Stimulated activated CD4-positive, alpha-beta T cell treated with anti-CD3 and anti-CD28 coated beads, TNF-alpha, amount 100 ng/mL, for 1 hour (primary cell): ENCODE results near the gene FRMPD2.
"Not testable (repeated sequence)": the region's sequence is repeated elsewhere in the genome, so short reads cannot be mapped to it uniquely, and the experiment has no call there.

ENCODE experiments used
- DNase-seq, 3 donors: peaks; one replicate each; pipeline ENCODE4 v3.0.0-alpha.2; 2020; ENCODE audit warnings: low read depth in 3 of 3, low spot score in 1 of 3

The FRMPD2 gene

GRCh38 chr10:48251525-48252353 is 22.8 kb downstream of the FRMPD2 start:
- DNase-seq, result no peak

- DNase-seq, result no peak
These were observed 23.4 kb downstream of the FRMPD2 start for GRCh38 chr10:48251152-48251524.

- DNase-seq, result no peak
These were observed 24.6 kb downstream of the FRMPD2 start for GRCh38 chr10:48249763-48250351.

GRCh38 chr10:48249004-48249762 is 25.3 kb downstream of the FRMPD2 start:
- DNase-seq, result no peak

GRCh38 chr10:48248462-48248861 is 26.0 kb downstream of the FRMPD2 start:
- no peak for DNase-seq

- DNase-seq, result no peak
These were observed 26.8 kb downstream of the FRMPD2 start for GRCh38 chr10:48247680-48248079.

- no peak for DNase-seq
These were observed 28.0 kb downstream of the FRMPD2 start for GRCh38 chr10:48246501-48246900.

GRCh38 chr10:48245977-48246376 is 28.5 kb downstream of the FRMPD2 start:
- DNase-seq, result no peak

GRCh38 chr10:48243921-48244320 is 30.6 kb downstream of the FRMPD2 start:
- DNase-seq, result not testable (repeated sequence)

- no peak for DNase-seq
These were observed 31.0 kb downstream of the FRMPD2 start for GRCh38 chr10:48243487-48243886.

GRCh38 chr10:48242171-48242904 is 32.2 kb downstream of the FRMPD2 start:
- no peak for DNase-seq

GRCh38 chr10:48241332-48241731 is 33.2 kb downstream of the FRMPD2 start:
- DNase-seq, result no peak

- DNase-seq, result no peak
These were observed 34.3 kb downstream of the FRMPD2 start for GRCh38 chr10:48240196-48240595.

- DNase-seq, result no peak
These were observed 34.9 kb downstream of the FRMPD2 start for GRCh38 chr10:48239618-48240017.

GRCh38 chr10:48238826-48239520 is 35.5 kb downstream of the FRMPD2 start:
- DNase-seq, result no peak

GRCh38 chr10:48237259-48238250 is 36.9 kb downstream of the FRMPD2 start:
- no peak for DNase-seq

- DNase-seq, result no peak
These were observed 38.3 kb downstream of the FRMPD2 start for GRCh38 chr10:48236199-48236621.

GRCh38 chr10:48235501-48235900 is 39.0 kb downstream of the FRMPD2 start:
- no peak for DNase-seq

GRCh38 chr10:48234787-48235186 is 39.7 kb downstream of the FRMPD2 start:
- no peak for DNase-seq

GRCh38 chr10:48234295-48234694 is 40.2 kb downstream of the FRMPD2 start:
- no peak for DNase-seq
